HCT116 (cell line): ENCODE data around the gene FGFR3.

Experiments used
- ATF3 ChIP-seq: IDR thresholded peaks from 2 replicates; pipeline ENCODE4 v1.6.1; 2012
- CEBPB ChIP-seq: IDR thresholded peaks from 2 replicates; pipeline ENCODE4 v1.6.1; 2012; ENCODE audit warnings: low read depth
- EGR1 ChIP-seq: IDR thresholded peaks from 2 replicates; pipeline ENCODE4 v1.6.1; 2012; ENCODE audit warnings: low read depth
- EZH2 ChIP-seq: fragments of 200-600 bp; sonication (generic); IDR thresholded peaks from 2 replicates; pipeline ENCODE4 v1.6.1; 2017; ENCODE audit warnings: antibody characterized with exemption, mixed run types
- JUND ChIP-seq: IDR thresholded peaks from 2 replicates; pipeline ENCODE4 v1.6.1; 2012
- MAX ChIP-seq: IDR thresholded peaks from 2 replicates; pipeline ENCODE4 v1.6.1; 2012
- POLR2A ChIP-seq: IDR thresholded peaks from 2 replicates; pipeline ENCODE4 v1.7.0; 2011; ENCODE audit warnings: borderline replicate concordance; ENCODE audit not compliant: insufficient read depth, insufficient read length; ENCODE audit errors: extremely low read depth
- POLR2AphosphoS5 ChIP-seq: IDR thresholded peaks from 2 replicates; pipeline ENCODE4 v1.6.1; 2011; ENCODE audit warnings: mild to moderate bottlenecking, low read depth, low read length, moderate library complexity
- RAD21 ChIP-seq: IDR thresholded peaks from 2 replicates; pipeline ENCODE4 v1.6.1; 2012; ENCODE audit warnings: low read depth, mild to moderate bottlenecking
- SIN3A ChIP-seq: IDR thresholded peaks from 2 replicates; pipeline ENCODE4 v1.6.1; 2012; ENCODE audit warnings: low read depth
- TCF7L2 ChIP-seq: IDR thresholded peaks from 2 replicates; pipeline ENCODE4 v1.7.0; 2011; ENCODE audit warnings: borderline replicate concordance, inconsistent platforms; ENCODE audit not compliant: insufficient read depth, insufficient read length; ENCODE audit errors: extremely low read depth
- YY1 ChIP-seq: IDR thresholded peaks from 2 replicates; pipeline ENCODE4 v1.6.1; 2011; ENCODE audit warnings: low read length, low read depth, moderate library complexity, mild to moderate bottlenecking; ENCODE audit not compliant: insufficient replicate concordance; ENCODE audit errors: extremely low read depth
- ZBTB33 ChIP-seq: IDR thresholded peaks from 2 replicates; pipeline ENCODE4 v1.6.1; 2011; ENCODE audit warnings: mild to moderate bottlenecking, low read length, moderate library complexity; ENCODE audit not compliant: insufficient replicate concordance; ENCODE audit errors: extremely low read depth
- TF ChIP-seq, protein P1 (sequence below), 3 experiments: fragments of 200-600 bp in 1 of 3; sonication (generic) in 1 of 3; IDR thresholded peaks in 2 of 3; conservative IDR thresholded peaks in 1 of 3; 2 replicates each; pipeline ENCODE4 v1.5.1; 2012 to 2017; ENCODE audit warnings: low read depth in 2 of 3, low read length in 2 of 3, antibody characterized with exemption in 1 of 3, borderline replicate concordance in 1 of 3, control low read depth in 1 of 3, mild to moderate bottlenecking in 1 of 3, mixed read lengths in 1 of 3, mixed run types in 1 of 3, moderate library complexity in 1 of 3; ENCODE audit not compliant: insufficient read depth in 1 of 3

DNA sequence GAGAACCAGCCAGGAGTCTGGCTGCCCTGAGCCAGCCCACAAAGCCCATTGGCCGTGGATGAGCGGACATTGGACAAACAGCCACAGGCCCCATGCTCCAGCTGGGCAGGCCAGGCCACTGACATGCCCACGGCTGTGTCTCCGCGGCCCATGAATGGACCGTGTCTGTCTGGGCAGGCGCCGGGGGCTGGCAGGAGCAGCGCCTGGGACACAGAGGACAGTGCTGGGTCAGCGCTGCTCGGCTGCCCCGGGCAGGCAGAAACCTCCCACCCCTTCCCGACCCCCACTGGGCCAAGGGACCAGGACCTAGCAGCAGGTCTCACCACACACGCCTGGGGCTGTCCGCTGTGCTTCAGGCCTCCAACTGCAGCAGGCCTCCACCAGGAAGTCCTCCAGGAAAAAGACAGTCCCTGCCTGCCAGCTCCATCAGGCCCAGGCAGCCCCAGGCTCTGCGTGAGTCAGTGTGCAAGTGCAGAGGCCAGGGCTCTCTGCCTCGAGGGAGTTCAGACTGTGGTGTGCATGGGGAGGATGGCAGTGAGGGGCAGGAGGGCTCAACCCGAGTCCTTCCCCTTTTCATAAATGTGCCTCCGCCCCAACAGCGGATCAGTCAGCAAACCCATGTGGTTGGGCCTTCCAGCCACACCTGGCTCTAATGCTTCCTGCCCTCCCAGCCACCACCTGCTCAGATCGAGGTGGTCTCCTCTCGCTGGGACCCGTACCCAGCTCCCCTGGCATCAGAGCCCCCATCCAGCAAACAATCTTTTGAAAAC is 17.2 kb upstream of the FGFR3 start:
- TF ChIP-seq, protein P1, sequence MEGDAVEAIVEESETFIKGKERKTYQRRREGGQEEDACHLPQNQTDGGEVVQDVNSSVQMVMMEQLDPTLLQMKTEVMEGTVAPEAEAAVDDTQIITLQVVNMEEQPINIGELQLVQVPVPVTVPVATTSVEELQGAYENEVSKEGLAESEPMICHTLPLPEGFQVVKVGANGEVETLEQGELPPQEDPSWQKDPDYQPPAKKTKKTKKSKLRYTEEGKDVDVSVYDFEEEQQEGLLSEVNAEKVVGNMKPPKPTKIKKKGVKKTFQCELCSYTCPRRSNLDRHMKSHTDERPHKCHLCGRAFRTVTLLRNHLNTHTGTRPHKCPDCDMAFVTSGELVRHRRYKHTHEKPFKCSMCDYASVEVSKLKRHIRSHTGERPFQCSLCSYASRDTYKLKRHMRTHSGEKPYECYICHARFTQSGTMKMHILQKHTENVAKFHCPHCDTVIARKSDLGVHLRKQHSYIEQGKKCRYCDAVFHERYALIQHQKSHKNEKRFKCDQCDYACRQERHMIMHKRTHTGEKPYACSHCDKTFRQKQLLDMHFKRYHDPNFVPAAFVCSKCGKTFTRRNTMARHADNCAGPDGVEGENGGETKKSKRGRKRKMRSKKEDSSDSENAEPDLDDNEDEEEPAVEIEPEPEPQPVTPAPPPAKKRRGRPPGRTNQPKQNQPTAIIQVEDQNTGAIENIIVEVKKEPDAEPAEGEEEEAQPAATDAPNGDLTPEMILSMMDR (IDR thresholded peaks at IDR 0.05 in 2 of 3, conservative IDR thresholded peaks at IDR 0.05 in 1 of 3; ENCODE audit: borderline replicate concordance in 1 of 3, insufficient read depth in 1 of 3, low read depth in 2 of 3, low read length in 2 of 3): no peak
- no peak for TF ChIP-seq TCF7L2
- no peak for TF ChIP-seq YY1
- TF ChIP-seq CEBPB: no peak
- no peak for TF ChIP-seq MAX
- no peak for TF ChIP-seq EGR1
- no peak for TF ChIP-seq POLR2A
- no peak for TF ChIP-seq JUND
- no peak for TF ChIP-seq ZBTB33
- TF ChIP-seq EZH2: no peak
- no peak for TF ChIP-seq RAD21
- no peak for TF ChIP-seq POLR2AphosphoS5
- TF ChIP-seq ATF3: no peak
- no peak for TF ChIP-seq SIN3A
